HG03280 (cell line): ENCODE measurements around the gene FGD6.
"Not testable (repeated sequence)": the region's sequence is repeated elsewhere in the genome, so short reads cannot be mapped to it uniquely, and the experiment has no call there.

Experiments used
- ATAC-seq: cut with Tn5 transposase; IDR thresholded peaks from one replicate; pipeline ENCODE4 v1.9.1; 2021; ENCODE audit warnings: mild to moderate bottlenecking, moderate library complexity; ENCODE audit not compliant: unreplicated experiment

FGD6 gene

DNA sequence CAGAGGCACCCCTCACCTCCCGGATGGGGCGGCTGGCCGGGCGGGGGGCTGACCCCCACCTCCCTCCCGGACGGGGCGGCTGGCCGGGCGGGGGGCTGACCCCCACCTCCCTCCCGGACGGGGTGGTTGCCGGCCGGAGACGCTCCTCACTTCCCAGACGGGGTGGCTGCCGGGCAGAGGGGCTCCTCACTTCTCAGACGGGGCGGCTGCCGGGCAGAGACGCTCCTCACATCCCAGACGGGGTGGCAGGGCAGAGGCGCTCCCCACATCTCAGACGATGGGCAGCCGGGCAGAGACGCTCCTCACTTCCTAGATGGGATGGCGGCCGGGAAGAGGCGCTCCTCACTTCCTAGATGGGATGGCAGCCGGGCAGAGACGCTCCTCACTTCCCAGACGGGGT is 18.4 kb upstream of the FGD6 start:
- not testable (repeated sequence) for ATAC-seq

DNA sequence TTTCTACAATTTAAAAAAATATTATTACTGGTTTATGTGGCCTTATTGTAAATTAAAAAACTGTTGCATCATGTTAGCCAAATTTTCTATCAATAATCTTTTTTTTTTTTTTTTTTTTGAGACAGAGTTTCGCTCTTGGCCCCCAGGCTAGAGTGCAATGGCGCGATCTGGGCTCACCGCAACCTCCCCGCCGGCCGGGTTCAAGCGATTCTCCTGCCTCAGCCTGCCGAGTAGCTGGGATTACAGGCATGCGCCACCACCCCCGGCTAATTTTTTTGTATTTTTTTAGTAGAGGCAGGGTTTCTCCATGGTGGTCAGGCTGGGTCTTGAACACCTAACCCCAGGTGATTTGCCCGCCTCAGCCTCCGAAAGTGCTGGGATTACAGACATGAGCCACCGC is 16.9 kb upstream of the FGD6 start:
- ATAC-seq: not testable (repeated sequence)

DNA sequence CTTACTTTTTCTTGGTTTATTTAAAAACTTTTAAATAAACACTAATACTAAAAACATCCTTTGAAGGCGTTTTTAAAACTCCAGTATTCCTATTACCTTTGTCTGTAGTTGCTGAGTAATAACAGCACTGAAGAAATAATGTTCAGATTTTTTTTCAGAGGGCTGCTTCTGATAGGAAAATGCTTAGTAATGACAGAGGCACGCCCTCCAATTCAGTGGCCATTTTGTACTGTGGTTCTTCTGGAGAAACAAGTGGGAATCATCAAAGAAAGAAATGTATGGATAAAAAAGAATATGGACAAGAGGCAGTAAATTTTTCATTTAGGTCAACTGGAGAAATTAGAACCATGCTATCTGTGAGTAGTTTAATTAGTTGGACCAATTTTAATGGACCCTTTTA is 13.9 kb upstream of the FGD6 start:
- ATAC-seq: no peak

GRCh38 chr12:95230313-95230712 is 13.0 kb upstream of the FGD6 start:
- ATAC-seq: no peak

- ATAC-seq: no peak
Measured at GRCh38 chr12:95229636-95230035, 12.4 kb upstream of the FGD6 start.

DNA sequence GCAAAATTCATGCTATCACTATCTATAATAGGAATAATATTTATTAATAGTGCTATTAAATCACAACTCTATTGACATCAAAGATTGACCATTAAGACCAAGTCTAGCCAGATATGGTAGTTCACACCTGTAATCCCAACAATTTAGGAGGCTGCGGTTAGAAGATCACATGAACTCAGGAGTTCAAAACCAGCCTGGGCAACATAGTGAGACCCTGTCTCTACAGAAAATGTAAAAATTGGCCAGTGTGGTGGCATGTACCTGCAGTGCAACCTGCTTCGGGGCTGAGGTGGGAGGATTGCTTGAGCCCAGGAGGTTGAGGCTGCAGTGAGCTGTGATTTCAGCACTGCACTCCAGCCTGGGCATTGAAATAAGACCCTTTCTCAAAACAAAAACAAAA is 11.3 kb upstream of the FGD6 start:
- no peak for ATAC-seq

DNA sequence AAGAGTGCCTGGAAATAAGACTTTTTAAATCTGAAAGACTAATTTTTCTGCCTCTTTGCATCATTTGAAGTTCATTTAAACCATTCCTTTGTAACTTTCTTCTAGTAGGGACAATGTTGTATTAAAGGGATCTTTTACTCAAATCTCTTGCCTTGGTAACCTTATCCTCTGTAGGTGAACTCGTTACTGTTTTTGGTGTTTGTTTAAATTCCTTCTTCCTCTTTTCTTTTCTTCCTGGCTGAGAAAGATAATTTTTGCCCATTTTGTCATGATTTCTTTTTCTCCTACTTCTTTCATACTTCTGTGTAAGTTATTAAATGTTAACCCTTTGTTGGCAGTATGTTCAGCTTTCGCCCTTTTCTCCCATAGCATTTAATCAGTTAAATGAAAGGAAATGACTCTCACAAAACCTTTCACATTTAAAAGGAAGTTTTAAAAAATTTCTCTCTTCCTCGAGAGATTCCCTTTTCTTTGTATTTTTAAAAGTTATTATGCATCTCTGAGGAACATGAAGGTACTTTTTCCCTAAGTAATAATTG is 10.6 kb upstream of the FGD6 start:
- ATAC-seq: no peak

DNA sequence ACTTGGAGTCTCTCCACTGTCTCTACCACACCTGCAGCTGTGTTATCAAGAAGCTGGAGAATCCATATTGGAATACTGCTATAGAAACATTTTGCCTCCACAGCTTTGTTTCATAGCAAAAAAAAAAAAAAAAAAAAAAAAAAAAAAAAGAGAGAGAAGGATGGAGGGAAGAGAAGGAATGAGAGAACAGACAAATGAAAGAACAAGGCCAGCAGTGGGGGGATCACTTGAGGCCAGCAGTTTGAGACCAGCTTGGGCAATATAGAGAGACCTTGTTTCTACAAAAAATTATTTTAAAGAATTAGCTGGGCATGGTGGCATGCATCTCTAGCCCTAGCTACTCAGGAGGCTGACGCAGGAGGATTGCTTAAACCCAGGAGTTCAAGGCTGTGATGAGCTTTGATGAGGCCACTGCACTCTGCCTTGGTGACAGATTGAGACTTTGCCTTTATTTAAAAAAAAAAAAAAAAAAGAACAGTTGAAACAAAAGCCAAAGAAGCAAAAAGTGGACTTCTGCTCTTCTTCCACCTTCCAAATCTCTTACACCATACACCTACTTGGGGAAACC is 8.5 kb upstream of the FGD6 start:
- no peak for ATAC-seq

DNA sequence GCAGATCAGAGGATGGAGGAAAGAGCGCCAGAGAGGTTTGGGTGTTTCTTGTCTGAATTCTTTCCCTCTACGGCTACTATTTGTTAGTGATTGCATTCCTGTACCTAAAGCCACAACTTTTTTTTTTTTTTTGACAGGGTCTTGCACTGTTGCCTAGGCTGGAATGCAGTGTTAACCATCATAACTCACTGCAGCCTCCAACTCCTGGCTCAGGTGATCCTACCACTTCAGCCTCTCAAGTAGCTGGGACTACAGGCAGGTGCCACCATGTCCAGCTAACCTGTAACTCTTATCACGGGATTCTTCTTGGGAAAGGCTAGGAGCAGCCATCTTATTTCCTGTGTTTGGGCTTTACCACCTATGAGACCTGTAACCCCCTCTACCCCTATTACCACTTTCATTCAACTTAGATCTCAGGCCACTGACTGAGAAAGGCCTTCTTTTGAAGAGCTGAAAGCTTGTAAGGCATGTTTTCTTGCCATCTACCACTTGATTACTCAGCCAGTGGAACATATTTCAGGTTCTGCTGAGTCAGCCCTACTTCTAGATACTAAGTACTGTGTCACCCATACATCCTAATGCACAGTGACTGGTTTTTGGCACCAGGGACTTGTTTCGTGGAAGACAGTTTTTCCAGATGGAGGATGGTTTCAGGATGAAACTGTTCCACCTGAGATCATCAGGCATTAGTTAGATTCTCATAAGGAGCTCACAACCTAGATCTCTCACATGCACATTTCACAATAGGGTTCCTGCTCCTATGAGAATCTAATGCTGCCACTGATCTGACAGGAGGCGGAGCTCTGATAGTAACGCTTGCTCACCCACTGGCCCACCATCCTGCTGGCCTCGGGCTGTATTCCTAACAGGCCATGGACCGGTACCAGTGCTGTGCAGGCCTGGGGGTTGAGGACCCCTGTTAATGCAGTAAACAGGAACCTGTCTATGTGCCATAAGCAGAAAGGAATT is 7.2 kb upstream of the FGD6 start:
- ATAC-seq: no peak

GRCh38 chr12:95220726-95221125 is 3.5 kb upstream of the FGD6 start:
- no peak for ATAC-seq

DNA sequence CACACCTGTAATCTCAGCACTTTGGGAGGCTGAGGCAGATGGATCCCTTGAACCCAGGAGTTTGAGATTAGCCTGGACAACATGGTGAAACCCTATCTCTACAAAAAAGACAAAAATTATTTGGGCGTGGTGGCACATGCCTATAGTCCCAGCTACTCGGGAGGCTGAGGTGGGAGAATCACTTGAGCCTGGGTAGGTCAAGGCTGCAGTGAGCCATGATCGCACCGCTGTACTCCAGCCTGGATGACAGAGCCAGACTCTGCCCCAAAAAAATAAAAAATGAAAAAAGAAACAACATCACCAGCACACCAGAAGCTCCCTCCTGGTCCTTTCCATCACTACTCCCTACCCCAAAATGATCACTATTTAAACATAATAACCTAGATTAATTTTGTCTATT is 2.9 kb upstream of the FGD6 start:
- ATAC-seq: no peak

DNA sequence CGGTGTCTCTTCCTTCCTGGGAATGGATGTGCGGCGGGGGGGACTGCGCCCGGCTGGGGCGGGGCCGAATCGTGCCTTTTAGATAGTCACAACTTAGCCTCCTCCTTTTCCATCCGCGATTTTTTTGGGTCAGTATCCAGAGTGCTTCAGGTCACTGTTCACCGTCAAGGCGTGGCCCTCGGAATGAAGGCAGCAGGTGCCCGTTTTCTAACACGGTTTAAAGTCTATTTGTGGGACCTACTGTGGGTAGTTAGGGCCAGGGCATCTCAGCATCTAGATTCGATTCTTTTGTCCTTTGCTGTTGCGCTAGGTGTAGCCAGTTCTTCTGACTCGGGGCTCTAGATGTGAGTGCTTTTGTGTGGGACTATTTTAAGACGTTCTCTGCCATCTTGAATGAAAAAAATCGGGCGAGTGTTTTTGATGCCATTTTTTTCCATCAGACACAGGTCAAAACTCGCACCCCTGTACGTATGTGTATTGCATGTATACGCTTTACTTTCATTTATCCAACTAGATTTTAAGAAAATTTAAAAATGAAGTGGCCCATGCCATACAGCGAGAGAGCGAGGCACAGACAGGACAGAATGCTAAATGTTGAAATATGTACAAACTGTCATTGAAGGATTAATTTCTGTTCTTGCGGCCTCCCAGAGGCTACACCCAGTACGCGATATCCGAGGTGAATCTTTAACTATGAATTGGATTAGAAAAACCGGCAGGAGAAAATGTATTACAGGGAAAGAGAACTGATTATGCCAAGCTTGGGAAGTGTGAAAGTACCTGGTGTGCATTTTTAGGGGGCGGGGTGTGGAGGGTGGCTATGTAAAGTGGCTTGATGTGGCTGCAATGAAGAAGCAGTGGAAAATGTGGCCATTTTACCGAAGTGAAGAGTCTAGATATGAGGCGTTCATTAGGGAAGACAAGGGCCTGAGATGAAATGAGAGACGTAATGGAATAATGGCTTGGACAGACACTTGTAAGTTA is 1.2 kb upstream of the FGD6 start:
- ATAC-seq: peak; percentile 0

GRCh38 chr12:95216711-95217376 is 423 bp downstream of the FGD6 start:
- peak; percentile 28 for ATAC-seq

GRCh38 chr12:95215949-95216348 is 1.3 kb downstream of the FGD6 start:
- no peak for ATAC-seq

DNA sequence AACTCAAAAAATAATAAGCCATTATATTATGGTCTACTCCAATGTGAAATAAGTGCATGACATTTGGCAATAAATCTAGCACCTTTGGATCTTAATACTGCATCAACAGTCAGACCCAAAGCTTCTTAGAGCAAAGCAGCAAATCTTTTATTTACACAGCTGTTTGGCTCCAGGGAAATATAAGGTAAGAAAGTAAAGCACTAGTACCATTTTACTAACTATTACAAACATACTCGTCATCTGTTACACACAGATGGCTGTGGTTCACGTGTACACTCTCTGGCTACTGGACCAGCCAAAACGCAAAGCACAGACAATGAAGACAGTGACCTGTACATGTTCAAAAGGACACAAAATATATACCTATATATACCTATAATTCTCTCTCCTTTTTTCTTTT is 2.8 kb downstream of the FGD6 start:
- no peak for ATAC-seq

- no peak for ATAC-seq
Measured at GRCh38 chr12:95213928-95214327, 3.3 kb downstream of the FGD6 start.

GRCh38 chr12:95213119-95213518 is 4.1 kb downstream of the FGD6 start:
- no peak for ATAC-seq

DNA sequence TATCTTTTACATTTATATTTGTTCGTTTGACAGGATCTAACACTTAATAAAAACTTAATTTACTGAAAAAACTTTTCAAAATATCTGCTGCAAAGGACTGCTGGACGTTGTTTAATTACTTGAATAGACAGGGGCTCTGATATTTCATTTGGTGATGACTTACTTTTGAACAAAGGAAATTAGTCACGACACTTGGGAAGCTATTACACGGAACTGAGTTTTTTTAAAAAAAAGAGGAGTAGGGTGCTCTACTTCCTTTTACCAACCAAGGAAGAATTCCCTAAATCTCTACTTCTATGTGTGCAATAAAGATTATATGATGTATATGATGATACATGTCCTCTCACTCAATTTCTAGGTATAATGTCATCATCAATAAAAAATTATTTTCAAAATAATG is 4.7 kb downstream of the FGD6 start:
- no peak for ATAC-seq

- ATAC-seq: no peak
Measured at GRCh38 chr12:95208678-95209077, 8.6 kb downstream of the FGD6 start.

DNA sequence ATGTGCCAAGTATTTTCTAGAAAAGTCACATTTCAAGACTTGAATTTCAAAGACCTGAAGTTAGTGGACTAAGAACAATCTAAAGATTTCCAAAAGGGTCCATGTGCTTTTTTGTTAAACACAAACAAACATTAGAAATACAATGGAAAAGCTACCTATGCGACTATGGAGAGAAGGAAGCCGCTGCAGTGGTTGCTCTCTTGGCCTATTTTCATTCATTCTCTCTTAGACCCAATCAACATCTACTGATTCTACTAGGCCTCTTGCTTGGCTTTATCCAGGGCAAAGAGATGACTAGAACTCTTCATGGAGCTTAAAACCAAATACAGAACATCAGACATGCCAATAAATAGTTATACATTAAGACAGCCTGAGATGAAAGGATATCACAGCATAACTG is 9.9 kb downstream of the FGD6 start:
- no peak for ATAC-seq
